Right ventricle myocardium superior (tissue), 1 donor: Measurements from ENCODE around the gene SFMBT1. TPM values are rescaled to one million over a fixed set of nuclear protein-coding genes. Genes with fewer than 3 reads are reported as not detected.
A peak's percentile ranks its signal among the peaks of the same experiment; 100 is the strongest.
"Not testable (repeated sequence)": the region's sequence is repeated elsewhere in the genome, so short reads cannot be mapped to it uniquely, and the experiment has no call there.

Experiments used
- ATAC-seq: fragments of 200-7000 bp; cut with Tn5 transposase; one replicate; pipeline ENCODE4 v1.9.1; 2020; ENCODE audit warnings: mild to moderate bottlenecking; ENCODE audit not compliant: poor library complexity
- DNase-seq: peaks from one replicate; pipeline ENCODE4 v3.0.0-alpha.2; 2020
- intact Hi-C: fragments of 100-400 bp; cut with DNase I; formaldehyde crosslinking; loops from one replicate; pipeline ENCODE4 v1.11.2; 2022
- total RNA-seq: library from RNA; stranded (reverse); fragmentation: NEBNext Ultra II Directional; extraction: Animal tissue kit (Norgen Biotek cat#: 25700); gene quantifications from one replicate; pipeline ENCODE4 v1.2.1, GENCODE V29; 2021
- donor health status: DM: no; HTN: yes; CAD: no; lungs with severe emphysema.

The SFMBT1 gene
- total RNA-seq, 1 donor from 2014 or later, result 15.7 TPM

- ATAC-seq, result no peak
- peak; percentile 34 for DNase-seq
- intact Hi-C loops, result loop anchor here (10.0 kb wide), 2 partner anchors 140 to 320 kb away; no protein-coding TSS in a partner anchor
Measured at GRCh38 chr3:53074761-53075742, 29.2 kb upstream of the SFMBT1 start.

- DNase-seq (peak; percentile 27), ATAC-seq (no peak)
- intact Hi-C loops, result loop anchor here (10.0 kb wide), 2 partner anchors 140 to 320 kb away; no protein-coding TSS in a partner anchor
Measured at GRCh38 chr3:53074366-53074696, 28.5 kb upstream of the SFMBT1 start.

GRCh38 chr3:53073553-53074365 lies 27.9 kb upstream of the SFMBT1 start:
- no peak for ATAC-seq
- intact Hi-C loops, result loop anchor here (10.0 kb wide), 2 partner anchors 139 to 319 kb away; no protein-coding TSS in a partner anchor
- peak; percentile 32 for DNase-seq

- intact Hi-C loops, result loop anchor here (10.0 kb wide), 2 partner anchors 138 to 318 kb away; no protein-coding TSS in a partner anchor
- peak; percentile 97 for ATAC-seq
- DNase-seq, result peak; percentile 93
Measured at GRCh38 chr3:53072653-53073552, 27.0 kb upstream of the SFMBT1 start.

- peak; percentile 37 for DNase-seq
- no peak for ATAC-seq
- intact Hi-C loops, result loop anchor here (10.0 kb wide), 2 partner anchors 137 to 317 kb away; no protein-coding TSS in a partner anchor
Measured at GRCh38 chr3:53071882-53072431, 26.1 kb upstream of the SFMBT1 start.

- ATAC-seq, result no peak
- no peak for DNase-seq
- intact Hi-C loops, result loop anchor here (10.0 kb wide), 2 partner anchors 135 to 315 kb away; no protein-coding TSS in a partner anchor
Measured at GRCh38 chr3:53069422-53070068, 23.7 kb upstream of the SFMBT1 start.

- DNase-seq (no peak), ATAC-seq (no peak)
- intact Hi-C loops, result no loop called here
Measured at GRCh38 chr3:53068176-53068575, 22.3 kb upstream of the SFMBT1 start.

- intact Hi-C loops, result no loop called here
- DNase-seq (no peak), ATAC-seq (no peak)
Measured at GRCh38 chr3:53067567-53067966, 21.7 kb upstream of the SFMBT1 start.

GRCh38 chr3:53065841-53066480 lies 20.1 kb upstream of the SFMBT1 start:
- DNase-seq (no peak), ATAC-seq (no peak)
- intact Hi-C loops, result no loop called here

GRCh38 chr3:53062905-53063304 lies 17.0 kb upstream of the SFMBT1 start:
- DNase-seq, result no peak
- ATAC-seq, result no peak
- intact Hi-C loops, result no loop called here

GRCh38 chr3:53056442-53056841 lies 10.6 kb upstream of the SFMBT1 start:
- no peak for ATAC-seq
- DNase-seq, result no peak
- intact Hi-C loops, result no loop called here

GRCh38 chr3:53054233-53054632 lies 8.4 kb upstream of the SFMBT1 start:
- not testable (repeated sequence) for DNase-seq

GRCh38 chr3:53051929-53052328 lies 6.1 kb upstream of the SFMBT1 start:
- DNase-seq (no peak), ATAC-seq (no peak)
- intact Hi-C loops, result no loop called here

More at GRCh38 chr3:53054233-53054632, 8.4 kb upstream of the SFMBT1 start:
- ATAC-seq, intact Hi-C loops: not testable (repeated sequence)

GRCh38 chr3:53049987-53050386 lies 4.1 kb upstream of the SFMBT1 start:
- ATAC-seq (no peak), DNase-seq (no peak)
- intact Hi-C loops, result no loop called here

- peak; percentile 16 for ATAC-seq
- DNase-seq, result peak; percentile 73
- intact Hi-C loops, result no loop called here
Measured at GRCh38 chr3:53046171-53047170, 598 bp upstream of the SFMBT1 start.
